WI38 (cell line): ENCODE measurements around the gene ARHGAP31.
"Not testable (repeated sequence)": the region's sequence is repeated elsewhere in the genome, so short reads cannot be mapped to it uniquely, and the experiment has no call there.

Experiments used
- H3K4me3 ChIP-seq: 2 replicates; pipeline ENCODE4 v1.5.1; 2011; ENCODE audit warnings: low read depth, mild to moderate bottlenecking, control low read depth, low read length
- TF ChIP-seq, protein P1 (sequence below): IDR thresholded peaks from 2 replicates; pipeline ENCODE4 v1.5.1; 2012; ENCODE audit warnings: low read depth, mild to moderate bottlenecking, control low read depth, low read length

Gene ARHGAP31

DNA sequence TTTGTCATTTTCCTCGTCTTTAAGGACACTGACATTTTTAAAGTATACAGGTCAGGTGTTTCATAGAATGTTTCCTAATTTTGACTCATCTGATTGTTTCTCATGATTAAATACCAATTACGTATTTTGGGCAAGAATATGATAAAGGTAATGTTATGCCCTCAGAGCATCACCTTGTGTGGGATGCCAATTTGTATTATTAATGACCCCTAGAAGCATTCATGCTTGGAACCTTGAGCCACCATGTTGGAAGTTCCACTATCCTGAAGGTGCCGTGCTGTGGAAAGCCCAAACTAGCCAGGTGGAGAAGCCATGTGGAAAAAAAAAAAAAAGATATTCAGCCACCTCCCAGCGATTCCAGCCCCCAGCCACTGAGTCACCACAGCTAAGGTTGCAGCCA, 34.4 kb upstream of the ARHGAP31 start:
- TF ChIP-seq, protein P1, sequence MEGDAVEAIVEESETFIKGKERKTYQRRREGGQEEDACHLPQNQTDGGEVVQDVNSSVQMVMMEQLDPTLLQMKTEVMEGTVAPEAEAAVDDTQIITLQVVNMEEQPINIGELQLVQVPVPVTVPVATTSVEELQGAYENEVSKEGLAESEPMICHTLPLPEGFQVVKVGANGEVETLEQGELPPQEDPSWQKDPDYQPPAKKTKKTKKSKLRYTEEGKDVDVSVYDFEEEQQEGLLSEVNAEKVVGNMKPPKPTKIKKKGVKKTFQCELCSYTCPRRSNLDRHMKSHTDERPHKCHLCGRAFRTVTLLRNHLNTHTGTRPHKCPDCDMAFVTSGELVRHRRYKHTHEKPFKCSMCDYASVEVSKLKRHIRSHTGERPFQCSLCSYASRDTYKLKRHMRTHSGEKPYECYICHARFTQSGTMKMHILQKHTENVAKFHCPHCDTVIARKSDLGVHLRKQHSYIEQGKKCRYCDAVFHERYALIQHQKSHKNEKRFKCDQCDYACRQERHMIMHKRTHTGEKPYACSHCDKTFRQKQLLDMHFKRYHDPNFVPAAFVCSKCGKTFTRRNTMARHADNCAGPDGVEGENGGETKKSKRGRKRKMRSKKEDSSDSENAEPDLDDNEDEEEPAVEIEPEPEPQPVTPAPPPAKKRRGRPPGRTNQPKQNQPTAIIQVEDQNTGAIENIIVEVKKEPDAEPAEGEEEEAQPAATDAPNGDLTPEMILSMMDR: no peak

DNA sequence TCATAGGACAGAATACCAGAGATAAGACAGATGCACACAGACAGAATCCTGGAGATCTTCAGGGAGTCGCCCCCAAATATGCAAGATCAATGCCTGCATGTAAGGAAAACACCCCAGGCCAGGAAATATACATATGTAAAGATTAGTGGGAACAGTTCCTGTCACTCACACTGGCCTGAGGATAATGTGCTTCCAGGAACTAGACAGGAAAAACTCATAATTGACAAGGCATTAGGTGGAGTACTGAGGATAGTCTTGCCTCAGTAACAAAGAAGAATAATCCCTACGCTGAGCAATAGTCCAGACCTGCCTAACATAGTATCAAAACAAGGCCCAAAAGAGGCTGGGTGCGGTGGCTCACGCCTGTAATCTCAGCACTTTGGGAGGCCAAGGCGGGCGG, 33.1 kb upstream of the ARHGAP31 start:
- no peak overlapping the region for H3K4me3 ChIP-seq
- TF ChIP-seq, protein P1: no peak

More for the DNA sequence above, 34.4 kb upstream of the ARHGAP31 start:
- no peak overlapping the region for H3K4me3 ChIP-seq

DNA sequence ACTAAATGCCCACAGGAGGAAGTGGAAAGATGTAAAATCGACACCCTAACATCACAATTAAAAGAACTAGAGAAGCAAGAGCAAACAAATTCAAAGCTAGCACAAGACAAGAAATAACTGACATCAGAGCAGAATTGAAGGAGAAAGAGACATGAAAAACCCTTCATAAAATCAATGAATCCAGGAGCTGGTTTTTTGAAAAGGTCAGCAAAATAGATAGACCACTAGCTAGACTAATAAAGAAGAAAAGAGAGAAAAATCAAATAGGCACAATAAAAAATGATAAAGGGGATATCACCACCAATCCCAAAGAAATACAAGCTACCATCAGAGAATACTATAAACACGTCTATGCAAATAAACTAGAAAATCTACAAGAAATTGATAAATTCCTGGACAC, 24.0 kb upstream of the ARHGAP31 start:
- not testable (repeated sequence) for H3K4me3 ChIP-seq

DNA sequence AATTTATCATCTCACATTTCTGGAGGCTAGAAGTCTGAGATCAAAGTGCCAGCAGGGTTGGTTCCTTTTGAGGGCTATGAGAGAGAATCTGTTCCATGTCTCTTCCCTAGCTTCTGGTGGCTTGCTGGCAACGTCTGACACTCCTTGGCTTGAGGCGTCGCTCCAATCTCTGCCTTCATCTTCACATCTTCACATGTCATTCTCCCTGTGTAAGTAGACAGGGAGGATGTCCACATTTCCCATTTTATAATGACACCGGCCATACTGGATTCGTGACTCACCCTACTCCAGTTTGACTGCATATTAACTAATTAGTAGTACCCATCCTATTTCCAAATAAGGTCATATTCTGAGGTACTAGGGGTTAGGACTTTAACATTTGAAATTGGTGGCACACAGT, 17.5 kb upstream of the ARHGAP31 start:
- TF ChIP-seq, protein P1: no peak
- no peak overlapping the region for H3K4me3 ChIP-seq

DNA sequence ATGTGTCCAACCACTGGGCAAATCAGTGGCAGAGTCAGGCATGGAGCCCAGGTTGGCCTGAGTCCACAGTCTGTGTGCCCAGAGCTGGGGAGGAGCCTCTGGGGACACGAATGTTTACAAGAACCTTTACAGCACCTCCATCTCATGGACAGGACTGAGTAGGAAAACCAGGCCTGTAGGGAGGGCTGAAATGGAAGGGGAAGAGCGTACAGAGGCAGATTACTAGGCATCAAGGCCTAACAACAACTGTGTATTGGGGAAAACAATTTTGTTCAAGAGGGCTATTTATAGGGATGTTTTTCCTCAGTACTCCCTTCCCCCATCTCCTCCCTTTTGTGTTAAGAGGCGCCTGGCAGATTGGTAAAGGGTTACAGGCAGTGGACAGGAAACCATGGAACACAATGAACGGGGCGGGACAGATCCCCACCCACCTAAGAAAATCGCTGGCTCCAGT, 15.1 kb upstream of the ARHGAP31 start:
- TF ChIP-seq, protein P1: no peak
- H3K4me3 ChIP-seq: no peak overlapping the region

DNA sequence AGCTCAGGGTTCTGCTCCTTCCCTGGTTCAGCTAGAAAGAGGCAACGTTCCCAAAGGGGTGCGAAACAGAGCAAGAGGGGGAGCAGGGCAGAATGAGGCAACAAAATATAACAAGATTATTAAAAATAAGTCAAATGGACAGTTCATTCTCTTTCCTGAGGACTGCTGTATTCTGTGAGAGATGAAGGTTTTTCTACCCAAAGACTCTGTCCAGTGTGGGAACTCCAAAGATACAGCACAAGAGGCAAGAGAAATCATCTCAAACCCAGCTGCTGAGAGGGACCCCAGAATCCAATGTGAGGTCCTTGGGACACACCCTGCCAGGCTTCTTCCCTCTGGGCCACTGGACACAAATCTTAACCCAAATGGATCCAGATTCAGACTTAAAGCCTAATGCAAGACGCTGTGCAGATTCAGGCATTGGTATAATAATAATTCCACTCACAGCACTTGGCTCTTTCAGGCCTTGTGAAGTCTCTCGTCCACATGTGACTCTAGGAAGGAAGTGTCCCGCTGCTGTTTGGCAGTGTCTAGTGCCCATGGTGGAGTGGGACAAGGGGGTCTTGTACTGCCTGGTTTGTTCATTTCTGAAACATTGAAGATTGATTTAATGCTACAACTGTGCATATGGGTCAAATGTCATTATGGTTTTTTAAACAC, 14.5 kb upstream of the ARHGAP31 start:
- TF ChIP-seq, protein P1: no peak
- H3K4me3 ChIP-seq: no peak overlapping the region

DNA sequence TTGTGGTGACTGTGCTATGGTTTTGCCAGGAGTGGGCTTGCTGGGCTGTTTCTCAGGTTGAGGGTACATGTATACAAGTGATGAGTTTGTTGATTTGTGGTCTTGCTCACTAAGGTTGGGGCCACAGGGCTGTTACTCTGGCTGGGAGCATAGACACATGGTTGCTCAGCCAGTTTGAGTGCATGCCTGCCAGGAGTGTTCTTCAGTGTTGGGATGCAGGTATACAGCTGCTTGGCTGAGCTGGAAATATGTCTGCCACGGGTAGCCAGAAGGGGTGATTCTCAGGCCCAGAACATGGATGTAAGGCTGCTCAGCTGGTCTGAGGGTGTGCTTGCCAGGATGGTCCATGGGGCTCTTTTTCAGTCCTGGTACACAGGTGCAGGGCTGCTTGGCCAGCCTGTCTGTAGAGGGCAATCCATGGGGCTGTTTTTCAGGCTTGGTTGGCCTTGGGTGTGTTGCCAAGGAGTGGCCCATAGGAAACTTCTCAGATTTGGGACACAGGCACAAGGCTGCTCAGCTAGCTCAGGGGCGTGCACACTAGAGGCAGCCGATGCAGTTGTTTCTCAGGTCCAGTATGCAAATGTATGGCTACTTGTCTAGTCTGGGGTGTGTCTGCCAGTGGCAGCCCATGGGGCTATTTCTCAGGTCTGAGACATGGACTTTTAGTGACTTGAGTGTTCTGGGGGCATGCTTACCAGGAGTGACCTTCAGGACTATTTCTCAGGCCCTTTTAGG, 5.3 kb upstream of the ARHGAP31 start:
- no peak overlapping the region for H3K4me3 ChIP-seq
- TF ChIP-seq, protein P1: no peak
